Lung (tissue), 12 donors: ENCODE measurements around the gene ABCA4. TPM values are rescaled to one million over a fixed set of nuclear protein-coding genes. Genes with fewer than 3 reads are reported as not detected.

ENCODE experiments used
- ATAC-seq: fragments of 200-7000 bp; cut with Tn5 transposase; one replicate; pipeline ENCODE4 v1.9.1; 2020; ENCODE audit warnings: moderate number of reproducible peaks; ENCODE audit not compliant: insufficient read depth, low FRiP score
- DNase-seq, 3 donors: peaks; one replicate each; pipeline ENCODE4 v3.0.0-alpha.2; 2013 to 2017
- H3K27ac ChIP-seq, 2 donors: one replicate each; pipeline ENCODE4 v1.5.1; 2013; ENCODE audit warnings: mild to moderate bottlenecking in 2 of 2, moderate library complexity in 2 of 2, control low read depth in 1 of 2, inconsistent platforms in 1 of 2, low read depth in 1 of 2, low read length in 1 of 2
- H3K27me3 ChIP-seq, 3 donors: one replicate each; pipeline ENCODE4 v1.5.1; 2013; ENCODE audit warnings: low read length in 2 of 3; ENCODE audit not compliant: control insufficient read depth in 3 of 3, insufficient read depth in 3 of 3
- H3K36me3 ChIP-seq, 4 donors: one replicate each; pipeline ENCODE4 v1.5.1; 2013; ENCODE audit warnings: low read length in 4 of 4, mild to moderate bottlenecking in 1 of 4, moderate library complexity in 1 of 4; ENCODE audit not compliant: control insufficient read depth in 4 of 4, insufficient read depth in 4 of 4
- H3K4me1 ChIP-seq, 5 donors: one replicate each; pipeline ENCODE4 v1.5.1; 2013; ENCODE audit warnings: low read length in 5 of 5, mild to moderate bottlenecking in 2 of 5, moderate library complexity in 1 of 5; ENCODE audit not compliant: control insufficient read depth in 5 of 5, insufficient read depth in 5 of 5
- H3K4me3 ChIP-seq: one replicate; pipeline ENCODE4 v1.5.1; 2013; ENCODE audit warnings: mild to moderate bottlenecking, control low read depth, moderate library complexity
- H3K9ac ChIP-seq, 2 donors: one replicate each; pipeline ENCODE4 v1.5.1; 2013; ENCODE audit warnings: low read length in 2 of 2, control low read depth in 1 of 2; ENCODE audit not compliant: insufficient read depth in 1 of 2
- H3K9me3 ChIP-seq, 4 donors: one replicate each; pipeline ENCODE4 v1.5.1; 2013; ENCODE audit warnings: low read length in 3 of 4, mild to moderate bottlenecking in 1 of 4, moderate library complexity in 1 of 4; ENCODE audit not compliant: control insufficient read depth in 4 of 4, insufficient read depth in 3 of 4
- WGBS, 2 donors: extraction: QIAGEN DNeasy Blood & Tissue Kit; methylation state at CpG; one replicate each; pipeline ENCODE4 v1.1.7; 2013; 5-methylcytosine and 5-hydroxymethylcytosine counted together
- polyA plus RNA-seq, 2 donors: library from polyadenylated mRNA; stranded (reverse); fragments of 200-250 nt; gene quantifications; one replicate each; pipeline ENCODE4 v1.2.1, GENCODE V29; 2013
- total RNA-seq, 2 donors: library from RNA; depleted of rRNA in 1 of 2; stranded (reverse); fragments of >200 nt in 1 of 2; gene quantifications; one replicate each; pipeline ENCODE4 v1.2.1, GENCODE V29; 2014 to 2021
- TF ChIP-seq, protein P1 (sequence below): IDR thresholded peaks from 2 replicates; pipeline ENCODE4 v1.5.1; 2012; ENCODE audit warnings: mild to moderate bottlenecking; ENCODE audit errors: control extremely low read depth, extremely low read depth
- donor health status: control.
- donor health status: control.
- donor health status: Bipolar disorder and iron deficiency.
- donor health status: healthy.
- donor health status: DM: yes; HTN: yes; CAD: no.

The ABCA4 gene
- total and polyA plus RNA-seq, 4 donors, result 0.21 to 1.0 (median 0.67) TPM

DNA sequence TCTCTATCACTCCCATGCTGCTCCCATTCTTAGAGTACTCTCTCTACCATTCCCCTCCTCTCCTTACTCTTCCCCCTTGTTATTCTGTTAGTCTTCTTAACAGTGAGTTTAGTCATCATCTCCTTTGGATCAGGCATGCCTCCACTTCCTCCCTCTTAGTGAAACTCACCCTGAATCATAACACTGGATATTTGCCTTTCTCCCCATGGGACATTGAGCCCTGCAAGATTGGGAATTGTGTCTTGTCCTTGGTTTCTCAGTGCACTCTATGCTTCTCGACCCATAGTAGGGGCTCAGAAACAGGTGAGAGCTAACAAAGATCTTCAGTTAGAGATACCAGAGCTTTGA lies 143.4 kb downstream of the ABCA4 start:
- no peaks in the 10 kb centered on the region for H3K9me3 ChIP-seq
- no peak overlapping the region for H3K9ac ChIP-seq
- no peaks in the 10 kb centered on the region for H3K27me3 ChIP-seq
- ATAC-seq (no peak), DNase-seq (no peak)
- WGBS, 2 donors, result 86 to 89% methylated on average over 1 of the region's 1 CpG
- TF ChIP-seq, protein P1, sequence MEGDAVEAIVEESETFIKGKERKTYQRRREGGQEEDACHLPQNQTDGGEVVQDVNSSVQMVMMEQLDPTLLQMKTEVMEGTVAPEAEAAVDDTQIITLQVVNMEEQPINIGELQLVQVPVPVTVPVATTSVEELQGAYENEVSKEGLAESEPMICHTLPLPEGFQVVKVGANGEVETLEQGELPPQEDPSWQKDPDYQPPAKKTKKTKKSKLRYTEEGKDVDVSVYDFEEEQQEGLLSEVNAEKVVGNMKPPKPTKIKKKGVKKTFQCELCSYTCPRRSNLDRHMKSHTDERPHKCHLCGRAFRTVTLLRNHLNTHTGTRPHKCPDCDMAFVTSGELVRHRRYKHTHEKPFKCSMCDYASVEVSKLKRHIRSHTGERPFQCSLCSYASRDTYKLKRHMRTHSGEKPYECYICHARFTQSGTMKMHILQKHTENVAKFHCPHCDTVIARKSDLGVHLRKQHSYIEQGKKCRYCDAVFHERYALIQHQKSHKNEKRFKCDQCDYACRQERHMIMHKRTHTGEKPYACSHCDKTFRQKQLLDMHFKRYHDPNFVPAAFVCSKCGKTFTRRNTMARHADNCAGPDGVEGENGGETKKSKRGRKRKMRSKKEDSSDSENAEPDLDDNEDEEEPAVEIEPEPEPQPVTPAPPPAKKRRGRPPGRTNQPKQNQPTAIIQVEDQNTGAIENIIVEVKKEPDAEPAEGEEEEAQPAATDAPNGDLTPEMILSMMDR, result no peak
- no peak overlapping the region for H3K27ac ChIP-seq
- H3K36me3 ChIP-seq, result no peaks in the 10 kb centered on the region
- H3K4me1 ChIP-seq, result no peaks in the 10 kb centered on the region
- H3K4me3 ChIP-seq, result no peak overlapping the region

DNA sequence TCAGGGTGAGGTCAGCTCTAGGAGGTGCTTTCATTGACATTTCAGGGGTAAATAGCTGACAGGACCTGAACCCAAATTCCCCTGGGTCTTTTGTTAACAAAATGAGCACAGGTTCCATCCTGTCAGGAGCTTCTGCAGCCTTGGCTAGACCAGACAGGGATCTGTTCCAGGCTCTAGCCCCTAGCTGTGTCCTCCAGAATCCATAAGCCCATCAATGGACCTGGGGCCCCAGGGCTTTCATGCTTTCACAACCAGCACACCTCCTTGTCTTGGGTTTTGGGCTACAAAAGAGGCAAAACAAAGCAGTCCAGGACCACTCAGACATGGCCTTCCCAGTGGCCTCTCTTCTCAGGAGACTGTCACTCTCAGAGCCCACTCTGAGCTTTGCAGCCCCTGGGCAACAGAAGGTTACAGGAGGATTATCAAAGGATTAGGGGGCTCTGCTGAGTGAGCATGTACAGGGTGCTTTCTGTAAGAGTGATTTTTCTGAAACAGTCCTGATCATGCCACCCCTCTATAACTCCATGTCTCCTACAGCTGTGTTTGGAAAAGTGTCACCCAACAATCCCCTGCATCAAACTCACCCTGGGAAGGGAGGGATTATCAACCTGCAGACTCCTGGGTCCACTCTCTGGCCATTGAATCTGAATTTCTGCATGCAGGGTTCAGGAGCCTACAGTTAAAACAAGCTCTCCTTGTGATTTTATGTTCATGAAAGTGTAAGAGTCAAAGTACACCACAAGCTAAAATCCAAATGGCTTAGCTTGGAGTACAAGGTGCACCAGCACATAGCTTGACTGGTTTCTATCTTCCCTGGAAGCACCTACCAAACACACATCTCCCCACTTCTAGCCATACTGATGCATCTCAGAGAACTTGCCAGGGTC lies 144.0 kb downstream of the ABCA4 start:
- no peak for ATAC-seq
- TF ChIP-seq, protein P1, result no peak
- H3K4me1 ChIP-seq, result no peaks in the 10 kb centered on the region

DNA sequence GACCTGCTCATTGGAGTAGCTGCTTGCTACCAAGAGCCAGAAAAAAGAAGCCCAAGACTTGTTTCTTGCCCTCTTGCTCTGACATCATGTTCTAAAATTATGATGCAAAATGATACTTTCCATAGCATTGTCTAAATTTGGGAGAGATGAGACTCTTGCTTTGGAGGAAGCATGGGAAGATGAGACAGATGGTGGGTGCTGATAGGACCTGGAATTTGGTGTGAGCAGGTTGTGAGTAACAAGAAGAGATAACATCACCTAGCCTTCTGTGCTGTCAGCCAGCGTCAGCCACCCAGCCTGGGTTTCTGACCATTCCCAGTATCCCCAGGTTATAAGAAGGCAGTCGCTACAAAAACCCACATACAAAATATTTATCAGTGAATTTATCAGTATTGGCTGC lies 144.7 kb downstream of the ABCA4 start:
- ATAC-seq (no peak), DNase-seq (no peak)
- Histone ChIP-seq H3K27ac (no peak overlapping the region), H3K4me1 (no peaks in the 10 kb centered on the region), H3K4me3 (no peak overlapping the region), H3K27me3 (no peaks in the 10 kb centered on the region), H3K36me3 (no peaks in the 10 kb centered on the region), H3K9me3 (no peaks in the 10 kb centered on the region), H3K9ac (no peak overlapping the region)
- TF ChIP-seq, protein P1, result no peak
- 74 to 93% methylated on average over 2 of the region's 2 CpGs for WGBS, 2 donors

More for the DNA sequence above, 144.0 kb downstream of the ABCA4 start:
- no peaks in the 10 kb centered on the region for H3K36me3 ChIP-seq
- no peak overlapping the region for H3K4me3 ChIP-seq
- no peak overlapping the region for H3K9ac ChIP-seq
- H3K27ac ChIP-seq, result no peak overlapping the region
- DNase-seq, result no peak
- no peaks in the 10 kb centered on the region for H3K9me3 ChIP-seq
- H3K27me3 ChIP-seq, result no peaks in the 10 kb centered on the region

DNA sequence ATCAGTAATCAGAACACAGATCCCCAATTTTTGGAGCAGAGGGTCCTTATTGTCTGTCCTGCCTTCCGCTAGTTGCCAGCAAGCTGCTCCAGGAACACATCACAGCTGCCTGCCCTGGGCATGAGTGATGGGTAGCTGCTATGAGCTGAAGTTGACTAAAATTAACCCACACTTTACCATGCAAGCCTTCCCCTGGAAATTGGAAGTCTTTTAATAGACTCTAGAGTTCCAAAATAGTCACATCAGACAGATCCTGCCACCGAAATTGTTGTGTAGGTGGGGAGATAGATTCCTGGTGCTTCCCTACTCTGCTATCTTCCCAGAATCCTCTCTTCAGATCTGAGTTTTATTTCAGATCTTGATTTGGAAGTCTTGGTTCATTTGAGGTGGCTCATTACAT lies 148.6 kb downstream of the ABCA4 start:
- Histone ChIP-seq H3K27me3 (no peaks in the 10 kb centered on the region), H3K4me1 (no peaks in the 10 kb centered on the region), H3K9me3 (no peaks in the 10 kb centered on the region), H3K27ac (no peak overlapping the region), H3K36me3 (no peaks in the 10 kb centered on the region), H3K9ac (no peak overlapping the region), H3K4me3 (no peak overlapping the region)
- WGBS, 2 donors, result 78 to 96% methylated on average over 2 of the region's 2 CpGs
- ATAC-seq, result no peak
- DNase-seq, result no peak
- TF ChIP-seq, protein P1, result no peak
